Activated gamma-delta T cell (primary cell): Measurements from ENCODE around the gene BPIFB1.

Experiments used
- DNase-seq: peaks from one replicate; lab custom pipeline; 2025; lab: John Stamatoyannopoulos, UW

The BPIFB1 gene

GRCh38 chr20:33328157-33329137 is 45.4 kb downstream of the BPIFB1 start:
- no peak for DNase-seq

GRCh38 chr20:33332905-33333456 is 50.0 kb downstream of the BPIFB1 start:
- no peak for DNase-seq

GRCh38 chr20:33333616-33334015 is 50.6 kb downstream of the BPIFB1 start:
- no peak for DNase-seq

- no peak for DNase-seq
Measured at GRCh38 chr20:33334111-33334510, 51.1 kb downstream of the BPIFB1 start.

GRCh38 chr20:33336375-33336774 is 53.4 kb downstream of the BPIFB1 start:
- no peak for DNase-seq

- no peak for DNase-seq
Measured at GRCh38 chr20:33337119-33337518, 54.1 kb downstream of the BPIFB1 start.

GRCh38 chr20:33337531-33338165 is 54.6 kb downstream of the BPIFB1 start:
- DNase-seq, result no peak

GRCh38 chr20:33338467-33339258 is 55.6 kb downstream of the BPIFB1 start:
- no peak for DNase-seq

GRCh38 chr20:33339515-33340058 is 56.6 kb downstream of the BPIFB1 start:
- DNase-seq, result no peak

- no peak for DNase-seq
Measured at GRCh38 chr20:33343521-33343920, 60.5 kb downstream of the BPIFB1 start.

- no peak for DNase-seq
Measured at GRCh38 chr20:33345342-33345741, 62.3 kb downstream of the BPIFB1 start.

- DNase-seq, result no peak
Measured at GRCh38 chr20:33348136-33348937, 65.3 kb downstream of the BPIFB1 start.

GRCh38 chr20:33349493-33349892 is 66.5 kb downstream of the BPIFB1 start:
- DNase-seq, result no peak

- DNase-seq, result no peak
Measured at GRCh38 chr20:33351696-33352095, 68.7 kb downstream of the BPIFB1 start.

GRCh38 chr20:33352258-33353012 is 69.4 kb downstream of the BPIFB1 start:
- DNase-seq, result no peak

GRCh38 chr20:33353013-33353402 is 70.0 kb downstream of the BPIFB1 start:
- DNase-seq, result no peak
